Kidney (tissue), 14 donors: ENCODE measurements around the gene SLC2A1. TPM values are rescaled to one million over a fixed set of nuclear protein-coding genes. Genes with fewer than 3 reads are reported as not detected.

ENCODE experiments used
- DNase-seq, 5 donors: peaks; one replicate each; pipeline ENCODE4 v3.0.0-alpha.2; 2013 to 2020
- FAIRE-seq: peaks from 2 replicates; lab custom pipeline; 2012; peaks lifted over from hg19 to GRCh38; lab: Jason Lieb, UNC
- H3K27ac ChIP-seq, 2 donors: one replicate each; pipeline ENCODE4 v1.7.0; 2013; ENCODE audit warnings: low read depth in 2 of 2, low read length in 2 of 2, inconsistent platforms in 1 of 2
- H3K27me3 ChIP-seq: one replicate; pipeline ENCODE4 v1.7.1; 2013; ENCODE audit warnings: low read length, inconsistent platforms; ENCODE audit not compliant: control insufficient read depth, insufficient read depth
- H3K36me3 ChIP-seq, 3 donors: one replicate each; pipeline versions ENCODE4 v1.7.0 to v1.7.1; 2013; ENCODE audit warnings: low read length in 3 of 3, control low read depth in 1 of 3, inconsistent platforms in 1 of 3; ENCODE audit not compliant: insufficient read depth in 3 of 3, control insufficient read depth in 2 of 3
- H3K4me1 ChIP-seq, 3 donors: one replicate each; pipeline versions ENCODE4 v1.7.0 to v1.7.1; 2013; ENCODE audit warnings: low read length in 3 of 3, inconsistent platforms in 1 of 3, low read depth in 1 of 3; ENCODE audit not compliant: control insufficient read depth in 2 of 3, insufficient read depth in 2 of 3
- H3K4me3 ChIP-seq, 3 donors: one replicate each; pipeline versions ENCODE4 v1.7.0 to v1.8.1; 2013; ENCODE audit warnings: low read length in 3 of 3, control low read depth in 1 of 3, inconsistent platforms in 1 of 3
- H3K9ac ChIP-seq, 3 donors: one replicate each; pipeline versions ENCODE4 v1.7.0 to v1.7.1; 2013; ENCODE audit warnings: low read length in 3 of 3, control low read depth in 1 of 3, inconsistent platforms in 1 of 3
- H3K9me3 ChIP-seq, 3 donors: one replicate each; pipeline versions ENCODE4 v1.7.0 to v1.7.1; 2013; ENCODE audit warnings: low read length in 3 of 3, control low read depth in 1 of 3, inconsistent platforms in 1 of 3; ENCODE audit not compliant: control insufficient read depth in 2 of 3, insufficient read depth in 1 of 3
- intact Hi-C: fragments of 100-400 bp; cut with DNase I; formaldehyde crosslinking; loops from one replicate; pipeline ENCODE4 v1.11.1; 2022
- polyA plus RNA-seq: library from polyadenylated mRNA; stranded (reverse); fragments of 350-450 nt; fragmentation: Illumina TruSeq; extraction: RNeasy Lipid Tissue Mini Kit (QIAGEN cat#74804); gene quantifications from one replicate; pipeline ENCODE4 v1.2.3, GENCODE V29; 2014; ENCODE audit warnings: low read depth, low replicate concordance; ENCODE audit not compliant: insufficient read depth
- total RNA-seq: library from RNA; stranded (reverse); fragmentation: NEBNext Ultra II Directional; extraction: Animal tissue kit (Norgen Biotek cat#: 25700); gene quantifications from one replicate; pipeline ENCODE4 v1.2.1, GENCODE V29; 2021
- TF ChIP-seq, protein P1 (sequence below): IDR thresholded peaks from 3 replicates; pipeline ENCODE4 v1.5.1; 2012; ENCODE audit warnings: mild to moderate bottlenecking, moderate library complexity, borderline replicate concordance; ENCODE audit not compliant: insufficient read depth; ENCODE audit errors: extremely low read depth
- donor health status: control.
- donor health status: control.
- donor health status: control.
- donor health status: control.
- donor health status: control.
- donor health status: DM: yes; HTN: yes; CAD: no.
- donor health status: Normal renal cell carcinoma (clear cell type).

SLC2A1 gene
- total and polyA plus RNA-seq, 2 donors from 2014 or later: 28.6 to 55.9 TPM

DNA sequence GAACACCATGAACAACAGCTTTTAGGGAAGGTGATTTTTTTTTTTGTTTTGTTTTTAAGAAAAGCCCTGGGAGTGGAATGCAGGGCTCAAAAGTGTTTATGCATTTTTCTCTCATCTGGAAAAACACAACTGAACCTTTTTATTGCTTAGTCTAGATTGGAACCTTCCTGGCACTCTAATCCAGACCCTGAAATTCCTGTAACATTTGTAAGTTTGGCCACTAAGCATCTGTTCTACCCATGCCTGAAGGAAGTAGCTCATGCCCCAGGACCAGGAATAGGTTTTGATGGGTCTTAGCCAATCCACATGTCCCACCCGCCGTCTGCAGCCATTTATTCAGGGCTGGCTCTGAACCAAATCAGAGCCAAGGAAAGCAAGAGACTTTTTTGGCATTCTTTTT lies 39.7 kb upstream of the SLC2A1 start:
- Histone ChIP-seq H3K9ac (no peak overlapping the region), H3K4me1 (no peaks in the 10 kb centered on the region), H3K27ac (no peak overlapping the region), H3K4me3 (no peak overlapping the region), H3K9me3 (no peaks in the 10 kb centered on the region), H3K36me3 (no peaks in the 10 kb centered on the region), H3K27me3 (no peaks in the 10 kb centered on the region)
- no peak for DNase-seq
- intact Hi-C loops: no loop called here
- TF ChIP-seq, protein P1, sequence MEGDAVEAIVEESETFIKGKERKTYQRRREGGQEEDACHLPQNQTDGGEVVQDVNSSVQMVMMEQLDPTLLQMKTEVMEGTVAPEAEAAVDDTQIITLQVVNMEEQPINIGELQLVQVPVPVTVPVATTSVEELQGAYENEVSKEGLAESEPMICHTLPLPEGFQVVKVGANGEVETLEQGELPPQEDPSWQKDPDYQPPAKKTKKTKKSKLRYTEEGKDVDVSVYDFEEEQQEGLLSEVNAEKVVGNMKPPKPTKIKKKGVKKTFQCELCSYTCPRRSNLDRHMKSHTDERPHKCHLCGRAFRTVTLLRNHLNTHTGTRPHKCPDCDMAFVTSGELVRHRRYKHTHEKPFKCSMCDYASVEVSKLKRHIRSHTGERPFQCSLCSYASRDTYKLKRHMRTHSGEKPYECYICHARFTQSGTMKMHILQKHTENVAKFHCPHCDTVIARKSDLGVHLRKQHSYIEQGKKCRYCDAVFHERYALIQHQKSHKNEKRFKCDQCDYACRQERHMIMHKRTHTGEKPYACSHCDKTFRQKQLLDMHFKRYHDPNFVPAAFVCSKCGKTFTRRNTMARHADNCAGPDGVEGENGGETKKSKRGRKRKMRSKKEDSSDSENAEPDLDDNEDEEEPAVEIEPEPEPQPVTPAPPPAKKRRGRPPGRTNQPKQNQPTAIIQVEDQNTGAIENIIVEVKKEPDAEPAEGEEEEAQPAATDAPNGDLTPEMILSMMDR: no peak
- no peak for FAIRE-seq

DNA sequence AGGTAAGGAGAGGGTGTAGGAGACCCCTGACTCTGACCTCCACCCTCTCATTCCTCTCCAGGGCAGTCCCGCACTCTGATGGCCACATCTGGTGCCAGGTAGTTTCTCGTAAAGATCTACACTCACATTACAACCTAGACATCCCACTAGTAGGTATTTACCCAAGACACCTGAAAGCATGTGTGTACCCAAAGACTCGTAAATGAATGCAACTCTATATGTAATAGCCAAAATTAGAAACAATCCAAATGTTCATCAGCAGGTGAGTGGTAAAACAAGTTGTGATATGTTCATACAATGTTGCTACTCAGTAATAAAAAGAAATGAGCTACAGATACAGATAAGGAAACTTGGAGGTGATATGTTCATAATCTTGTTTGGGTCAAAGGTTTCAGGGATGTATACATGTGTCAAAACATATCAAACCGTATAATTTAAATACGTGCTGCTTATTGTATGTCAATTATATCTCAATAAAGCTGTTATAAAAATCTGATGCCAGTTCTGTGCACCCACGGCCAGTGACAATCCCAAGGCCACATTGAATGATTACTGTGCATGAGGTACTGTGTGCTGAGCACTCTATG lies 37.8 kb upstream of the SLC2A1 start:
- intact Hi-C loops: no loop called here
- no peaks in the 10 kb centered on the region for H3K4me1 ChIP-seq
- no peak overlapping the region for H3K4me3 ChIP-seq
- no peaks in the 10 kb centered on the region for H3K36me3 ChIP-seq
- DNase-seq (no peak), FAIRE-seq (no peak)
- H3K9me3 ChIP-seq: no peaks in the 10 kb centered on the region
- TF ChIP-seq, protein P1: no peak
- no peak overlapping the region for H3K9ac ChIP-seq
- H3K27me3 ChIP-seq: no peaks in the 10 kb centered on the region
- H3K27ac ChIP-seq: no peak overlapping the region

DNA sequence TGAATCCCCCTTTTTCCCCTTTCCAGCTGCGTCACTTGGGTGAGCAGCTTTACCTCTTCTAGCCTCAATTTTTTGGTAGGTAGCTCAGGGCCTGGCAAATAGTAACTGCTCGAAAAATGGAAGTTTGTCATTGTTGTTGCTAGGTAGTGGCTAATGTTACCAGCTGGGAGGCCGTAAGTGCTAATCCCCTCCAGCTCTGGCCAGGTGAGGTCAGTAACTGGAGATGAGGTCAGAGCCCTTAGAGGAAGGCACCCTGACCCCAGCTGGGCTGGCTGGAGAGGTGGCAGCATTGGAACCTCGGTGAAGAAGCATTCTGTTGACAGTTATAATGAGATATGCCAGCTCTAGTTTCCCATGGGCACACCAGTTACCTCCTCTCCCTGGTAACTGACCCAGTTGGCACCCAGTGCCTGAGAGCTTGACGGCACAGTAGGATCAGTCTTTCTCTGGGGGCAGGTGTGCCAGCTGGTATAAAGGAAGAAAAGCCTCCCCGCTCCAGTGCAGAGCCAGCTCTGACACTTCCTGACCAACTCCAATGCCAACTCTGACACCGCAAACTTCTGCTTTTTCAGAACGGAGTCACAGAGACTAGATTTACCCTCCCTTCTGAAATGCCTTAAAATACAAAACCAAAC lies 35.0 kb upstream of the SLC2A1 start:
- no peak overlapping the region for H3K9ac ChIP-seq
- no peaks in the 10 kb centered on the region for H3K9me3 ChIP-seq
- H3K4me3 ChIP-seq: no peak overlapping the region
- H3K4me1 ChIP-seq: no peaks in the 10 kb centered on the region
- H3K27ac ChIP-seq: no peak overlapping the region
- H3K27me3 ChIP-seq: no peaks in the 10 kb centered on the region
- FAIRE-seq (no peak), DNase-seq (peak in 3 of 5 donors; percentile 36 to 43 (median 40))
- TF ChIP-seq, protein P1: no peak
- intact Hi-C loops: no loop called here
- H3K36me3 ChIP-seq: no peaks in the 10 kb centered on the region
